ENCODE measurements around the gene KRTAP10-6.

DNA sequence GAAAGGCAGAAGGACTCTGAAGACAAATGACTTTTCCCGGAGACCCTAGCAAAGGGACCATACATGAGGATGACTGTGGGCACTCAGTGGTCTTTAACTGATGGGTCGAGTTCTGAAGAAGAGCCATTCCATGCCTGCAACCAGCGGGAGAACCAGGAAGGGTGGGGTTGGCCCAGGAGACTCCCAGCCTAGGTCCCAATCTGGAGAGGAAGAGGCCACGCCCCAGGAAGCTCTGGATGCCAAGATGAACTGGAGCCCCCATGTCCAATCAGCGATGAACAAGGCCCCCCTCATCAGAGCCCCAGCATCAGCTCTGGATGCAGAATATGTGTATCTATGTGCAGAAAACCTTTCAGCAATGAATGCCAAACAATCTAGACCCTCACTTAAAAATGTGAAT lies 48.5 kb upstream of the KRTAP10-6 start:
- no peak for TF ChIP-seq ZFX (IDR thresholded peaks at IDR 0.05; ENCODE audit: borderline replicate concordance)
- TF ChIP-seq, protein P1, sequence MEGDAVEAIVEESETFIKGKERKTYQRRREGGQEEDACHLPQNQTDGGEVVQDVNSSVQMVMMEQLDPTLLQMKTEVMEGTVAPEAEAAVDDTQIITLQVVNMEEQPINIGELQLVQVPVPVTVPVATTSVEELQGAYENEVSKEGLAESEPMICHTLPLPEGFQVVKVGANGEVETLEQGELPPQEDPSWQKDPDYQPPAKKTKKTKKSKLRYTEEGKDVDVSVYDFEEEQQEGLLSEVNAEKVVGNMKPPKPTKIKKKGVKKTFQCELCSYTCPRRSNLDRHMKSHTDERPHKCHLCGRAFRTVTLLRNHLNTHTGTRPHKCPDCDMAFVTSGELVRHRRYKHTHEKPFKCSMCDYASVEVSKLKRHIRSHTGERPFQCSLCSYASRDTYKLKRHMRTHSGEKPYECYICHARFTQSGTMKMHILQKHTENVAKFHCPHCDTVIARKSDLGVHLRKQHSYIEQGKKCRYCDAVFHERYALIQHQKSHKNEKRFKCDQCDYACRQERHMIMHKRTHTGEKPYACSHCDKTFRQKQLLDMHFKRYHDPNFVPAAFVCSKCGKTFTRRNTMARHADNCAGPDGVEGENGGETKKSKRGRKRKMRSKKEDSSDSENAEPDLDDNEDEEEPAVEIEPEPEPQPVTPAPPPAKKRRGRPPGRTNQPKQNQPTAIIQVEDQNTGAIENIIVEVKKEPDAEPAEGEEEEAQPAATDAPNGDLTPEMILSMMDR (IDR thresholded peaks at IDR 0.05) = no peak

All from 22Rv1 (cell line).